SK-N-MC (cell line): ENCODE data around the gene SCGB1A1.

Experiments used
- DNase-seq: peaks from one replicate; pipeline ENCODE4 v3.0.0-alpha.2; 2011; ENCODE audit warnings: low read depth, low spot score
- H3K27ac ChIP-seq: fragments of 200-600 bp; sonication (generic); 2 replicates; pipeline ENCODE4 v1.5.1; 2016; ENCODE audit warnings: mixed run types
- H3K36me3 ChIP-seq: fragments of 200-600 bp; sonication (generic); 2 replicates; pipeline ENCODE4 v1.6.1; 2017; ENCODE audit warnings: antibody characterized with exemption, low read length, mixed read lengths; ENCODE audit not compliant: insufficient read depth
- H3K4me3 ChIP-seq: fragments of 200-600 bp; sonication (generic); 2 replicates; pipeline ENCODE4 v1.5.1; 2016
- H3K9ac ChIP-seq: fragments of 200-600 bp; sonication (generic); 2 replicates; pipeline ENCODE4 v1.8.0; 2017; ENCODE audit warnings: mixed run types, mixed read lengths; ENCODE audit not compliant: insufficient read length
- H3K9me3 ChIP-seq: fragments of 200-600 bp; sonication (generic); 2 replicates; pipeline ENCODE4 v1.6.1; 2017; ENCODE audit warnings: low read depth, mild to moderate bottlenecking, antibody characterized with exemption, low read length, moderate library complexity, mixed read lengths
- EZH2 ChIP-seq: fragments of 200-600 bp; sonication (generic); IDR thresholded peaks from one replicate; pipeline ENCODE4 v1.6.1; 2017; ENCODE audit warnings: antibody characterized with exemption
- FOXP2 ChIP-seq: optimal IDR thresholded peaks from 2 replicates; pipeline ENCODE3; 2011; ENCODE audit warnings: mild to moderate bottlenecking, moderate library complexity; ENCODE audit not compliant: insufficient read depth; ENCODE audit errors: extremely low read length, control extremely low read depth
- POLR2AphosphoS5 ChIP-seq: IDR thresholded peaks from 2 replicates; pipeline ENCODE4 v1.6.1; 2012; ENCODE audit warnings: mild to moderate bottlenecking, low read depth, low read length, borderline replicate concordance

SCGB1A1 gene

DNA sequence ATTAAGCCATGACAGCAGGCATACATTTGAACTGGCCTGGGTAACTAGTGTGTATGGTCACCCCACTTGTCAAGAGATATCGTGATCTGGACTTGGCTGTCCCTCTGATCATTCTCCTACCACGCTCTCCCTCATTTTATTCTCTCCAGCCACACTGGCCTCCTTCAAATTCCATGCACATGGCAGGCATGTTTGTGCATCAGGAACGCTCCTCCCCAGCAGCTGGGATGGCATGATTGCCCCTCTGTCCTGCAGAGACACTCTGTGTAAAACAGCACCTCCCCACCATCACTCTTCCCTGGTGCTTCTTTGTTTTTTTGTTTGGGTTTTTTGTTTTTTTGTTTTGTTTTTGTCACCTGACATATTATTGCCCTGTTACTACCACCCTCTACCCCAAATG is 31.5 kb upstream of the SCGB1A1 start:
- Histone ChIP-seq H3K9ac (no peak overlapping the region), H3K9me3 (no peaks in the 10 kb centered on the region), H3K27ac (no peak overlapping the region), H3K4me3 (no peak overlapping the region), H3K36me3 (no peaks in the 10 kb centered on the region)
- no peak for DNase-seq
- TF ChIP-seq EZH2, result no peak
- TF ChIP-seq FOXP2, result no peak
- TF ChIP-seq POLR2AphosphoS5, result no peak

DNA sequence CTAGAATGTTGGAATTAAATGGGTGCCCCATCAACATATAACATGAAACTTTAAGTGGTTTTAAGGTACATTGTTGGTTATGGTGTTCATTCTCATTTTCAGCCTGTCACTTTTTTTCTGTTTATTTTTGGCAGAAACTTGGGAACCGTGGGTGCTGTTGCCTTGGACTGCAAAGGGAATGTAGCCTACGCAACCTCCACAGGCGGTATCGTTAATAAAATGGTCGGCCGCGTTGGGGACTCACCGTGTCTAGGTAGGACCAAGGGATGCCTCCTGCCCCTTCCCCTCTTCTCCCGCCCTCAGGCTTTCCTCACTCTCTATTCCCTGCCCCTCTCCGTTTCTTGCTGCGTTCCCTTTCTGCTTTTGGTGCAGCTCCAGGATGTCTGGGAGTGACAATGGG is 29.8 kb upstream of the SCGB1A1 start:
- Histone ChIP-seq H3K4me3 (no peak overlapping the region), H3K9ac (no peak overlapping the region), H3K27ac (no peak overlapping the region), H3K9me3 (no peaks in the 10 kb centered on the region), H3K36me3 (no peaks in the 10 kb centered on the region)
- no peak for DNase-seq
- TF ChIP-seq POLR2AphosphoS5 (no peak), FOXP2 (no peak), EZH2 (no peak)

DNA sequence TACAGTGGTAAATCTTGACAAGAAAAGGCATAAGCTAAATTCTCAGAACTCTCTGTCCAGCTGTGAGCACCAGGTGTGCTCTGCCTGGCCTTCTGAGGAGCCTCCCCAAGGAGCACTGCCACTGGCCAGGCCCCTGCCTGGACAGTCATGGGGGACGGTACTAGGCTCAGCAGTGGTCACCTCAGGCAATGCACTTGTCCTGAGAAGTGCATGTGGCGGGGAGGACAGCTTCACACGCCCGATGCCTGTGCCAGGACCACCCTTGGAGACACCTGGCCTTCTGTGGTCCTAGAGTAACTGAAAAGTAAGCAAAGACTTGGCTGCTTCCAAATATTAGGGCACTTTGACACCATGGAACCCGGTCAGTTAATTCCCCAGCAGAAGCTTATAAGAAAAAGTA is 28.6 kb upstream of the SCGB1A1 start:
- Histone ChIP-seq H3K4me3 (no peak overlapping the region), H3K9me3 (no peaks in the 10 kb centered on the region), H3K36me3 (no peaks in the 10 kb centered on the region), H3K9ac (no peak overlapping the region), H3K27ac (no peak overlapping the region)
- TF ChIP-seq EZH2 (no peak), FOXP2 (no peak), POLR2AphosphoS5 (no peak)
- DNase-seq, result no peak

DNA sequence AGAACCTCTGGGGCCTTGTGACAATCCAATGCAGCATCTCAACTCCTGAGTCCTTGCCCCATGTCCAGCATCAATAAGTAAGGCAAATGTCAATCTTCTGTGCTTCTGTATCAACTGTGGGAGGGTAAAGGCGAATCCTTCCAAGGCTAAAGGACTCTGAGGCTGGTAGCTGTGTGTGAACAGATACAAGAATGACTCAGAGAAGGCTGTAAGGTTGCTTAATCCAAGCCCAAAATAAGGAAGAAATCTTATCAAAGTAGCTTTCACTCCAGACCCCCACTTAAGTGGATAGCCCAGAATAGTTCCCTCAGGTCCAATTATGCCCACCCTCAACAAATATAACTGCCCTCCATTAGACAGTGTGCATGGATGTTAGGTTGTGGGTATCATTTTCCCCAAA is 28.1 kb upstream of the SCGB1A1 start:
- no peak for DNase-seq
- Histone ChIP-seq H3K4me3 (no peak overlapping the region), H3K36me3 (no peaks in the 10 kb centered on the region), H3K9ac (no peak overlapping the region), H3K9me3 (no peaks in the 10 kb centered on the region), H3K27ac (no peak overlapping the region)
- TF ChIP-seq POLR2AphosphoS5 (no peak), FOXP2 (no peak), EZH2 (no peak)

DNA sequence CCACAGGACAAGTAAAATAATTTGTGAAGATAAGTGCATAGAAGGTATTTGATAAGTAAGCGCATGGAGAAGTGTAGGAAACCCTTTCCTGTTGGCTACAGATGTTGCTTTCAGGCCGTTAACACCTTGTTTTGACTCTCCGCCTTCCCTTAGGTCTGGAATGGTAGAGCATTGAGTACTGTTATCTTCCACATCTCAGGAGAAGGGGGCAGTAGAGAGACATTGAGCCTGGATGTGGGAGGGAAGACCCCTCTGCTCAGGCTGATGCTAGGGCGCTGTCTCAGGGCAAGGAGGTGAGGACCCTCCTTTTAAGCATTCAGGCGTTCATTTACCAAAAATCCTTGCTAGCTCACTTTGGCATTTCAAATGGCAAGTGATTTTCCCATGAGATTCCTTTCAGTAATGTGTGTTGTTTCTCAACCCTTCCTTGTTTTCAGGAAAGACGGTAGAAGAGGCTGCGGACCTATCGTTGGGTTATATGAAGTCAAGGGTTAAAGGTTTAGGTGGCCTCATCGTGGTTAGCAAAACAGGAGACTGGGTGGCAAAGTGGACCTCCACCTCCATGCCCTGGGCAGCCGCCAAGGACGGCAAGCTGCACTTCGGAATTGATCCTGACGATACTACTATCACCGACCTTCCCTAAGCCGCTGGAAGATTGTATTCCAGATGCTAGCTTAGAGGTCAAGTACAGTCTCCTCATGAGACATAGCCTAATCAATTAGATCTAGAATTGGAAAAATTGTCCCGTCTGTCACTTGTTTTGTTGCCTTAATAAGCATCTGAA is 27.0 kb upstream of the SCGB1A1 start:
- Histone ChIP-seq H3K9ac (no peak overlapping the region), H3K36me3 (no peaks in the 10 kb centered on the region), H3K9me3 (no peaks in the 10 kb centered on the region), H3K4me3 (no peak overlapping the region), H3K27ac (no peak overlapping the region)
- no peak for TF ChIP-seq EZH2
- no peak for TF ChIP-seq FOXP2
- TF ChIP-seq POLR2AphosphoS5, result no peak
- DNase-seq, result no peak

DNA sequence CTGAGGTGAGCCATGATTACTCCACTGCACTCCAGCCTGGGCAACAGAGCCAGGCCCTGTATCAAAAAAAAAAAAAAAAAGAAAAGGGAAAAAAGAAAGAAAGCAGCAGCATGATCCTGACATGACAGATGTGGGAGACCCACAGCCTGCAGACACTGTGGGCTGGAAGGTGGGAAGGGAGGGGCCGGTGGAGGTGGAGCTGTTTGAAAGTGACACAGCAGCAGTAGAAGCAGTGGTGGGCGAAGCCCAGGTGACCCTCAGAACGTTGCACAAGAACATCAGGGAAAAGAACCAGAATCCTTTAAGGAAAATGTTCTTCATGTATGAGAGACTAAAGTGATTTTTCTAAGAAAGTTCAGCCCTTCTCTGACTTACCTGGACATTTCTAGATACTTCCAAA is 26.3 kb upstream of the SCGB1A1 start:
- Histone ChIP-seq H3K36me3 (no peaks in the 10 kb centered on the region), H3K9me3 (no peaks in the 10 kb centered on the region), H3K9ac (no peak overlapping the region), H3K4me3 (no peak overlapping the region), H3K27ac (no peak overlapping the region)
- no peak for TF ChIP-seq POLR2AphosphoS5
- TF ChIP-seq EZH2, result no peak
- TF ChIP-seq FOXP2, result no peak
- no peak for DNase-seq

DNA sequence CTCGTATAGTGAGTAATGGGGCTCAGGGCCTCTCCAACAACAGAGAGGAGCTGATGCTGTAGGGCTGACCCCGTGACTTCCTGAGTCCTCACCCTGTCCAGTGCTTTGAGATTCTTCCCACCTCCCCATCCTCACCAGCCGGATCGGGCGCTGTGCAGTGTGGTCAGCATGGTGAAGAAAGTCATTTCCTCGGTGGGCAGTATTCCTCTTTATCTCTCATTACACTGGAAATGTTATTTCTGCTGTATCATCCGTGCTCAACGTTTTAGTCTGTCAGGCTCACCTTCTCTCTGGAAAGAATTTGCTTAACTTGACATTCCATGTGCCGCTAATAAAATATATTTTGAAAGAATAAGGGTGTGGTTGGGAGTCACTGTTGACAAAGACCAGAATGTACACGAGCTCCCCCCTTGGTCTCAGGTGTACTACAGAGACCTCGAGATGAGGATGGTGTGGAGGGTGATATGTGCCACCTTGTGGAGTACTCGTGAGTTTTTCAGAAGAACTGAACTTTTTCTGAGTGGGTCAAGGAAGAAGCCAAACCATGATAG is 25.7 kb upstream of the SCGB1A1 start:
- Histone ChIP-seq H3K36me3 (no peaks in the 10 kb centered on the region), H3K4me3 (no peak overlapping the region), H3K9ac (no peak overlapping the region), H3K27ac (no peak overlapping the region), H3K9me3 (no peaks in the 10 kb centered on the region)
- TF ChIP-seq FOXP2, result no peak
- no peak for DNase-seq

DNA sequence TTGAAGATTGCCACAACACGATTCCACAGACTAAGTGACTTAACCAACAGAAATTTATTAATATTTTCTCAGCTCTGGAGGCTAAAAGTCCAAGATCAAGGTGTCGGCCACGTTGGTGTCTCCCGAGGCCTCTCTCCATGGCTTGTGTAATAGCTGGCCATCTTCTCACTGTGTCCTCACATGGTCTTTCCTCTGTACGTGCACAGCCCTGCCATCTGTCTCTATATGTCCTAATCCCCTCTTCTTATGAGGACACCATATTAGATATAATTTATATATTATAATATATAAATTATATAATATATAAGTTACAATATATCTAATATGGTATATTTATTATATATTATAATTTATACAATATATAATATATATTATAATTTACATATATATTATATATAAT is 25.1 kb upstream of the SCGB1A1 start:
- TF ChIP-seq EZH2 (no peak), FOXP2 (no peak), POLR2AphosphoS5 (no peak)
- Histone ChIP-seq H3K9me3 (no peaks in the 10 kb centered on the region), H3K9ac (no peak overlapping the region), H3K36me3 (no peaks in the 10 kb centered on the region), H3K27ac (no peak overlapping the region), H3K4me3 (no peak overlapping the region)
- DNase-seq, result no peak

DNA sequence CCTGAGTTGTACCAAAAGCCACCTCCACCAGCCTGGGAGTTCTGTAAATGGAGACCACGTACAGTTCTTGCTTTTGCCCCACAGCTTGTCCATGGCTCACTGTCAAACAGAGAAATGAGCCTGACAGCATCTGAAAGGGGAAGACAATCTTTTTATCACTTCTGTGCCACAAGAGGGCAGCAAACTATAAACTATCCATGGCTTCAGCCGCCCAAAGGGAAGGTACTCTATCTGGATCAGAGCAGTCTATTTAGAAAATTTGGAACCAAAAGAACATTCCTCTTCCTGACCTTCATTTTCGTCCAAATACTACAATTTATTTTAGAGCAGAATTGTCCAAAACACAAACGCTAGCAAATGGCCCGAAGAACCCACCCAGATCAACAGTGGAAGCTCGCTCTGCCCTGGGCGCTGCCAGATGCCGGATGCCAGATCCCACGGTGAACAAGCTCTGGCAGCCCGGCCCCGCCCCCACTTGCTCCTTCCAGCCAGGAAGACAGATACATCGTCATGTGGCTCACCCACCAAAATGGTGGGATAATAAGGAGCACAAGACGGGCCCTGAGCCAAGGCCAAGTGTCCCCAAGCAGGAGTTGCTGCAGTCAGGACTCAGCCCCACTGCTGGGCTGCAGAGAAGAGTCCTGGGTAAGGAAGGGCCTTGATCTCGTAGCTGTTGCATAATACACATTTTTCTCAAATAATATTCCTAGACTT is 23.9 kb upstream of the SCGB1A1 start:
- TF ChIP-seq EZH2 (no peak), FOXP2 (no peak), POLR2AphosphoS5 (no peak)

More for the DNA sequence above, 23.9 kb upstream of the SCGB1A1 start:
- peak; percentile 65 for DNase-seq
- no peak overlapping the region for H3K9ac ChIP-seq
- peak overlapping the region; percentile 78 for H3K4me3 ChIP-seq
- 0 out of 2 replicates have a peak overlapping the region, but pooled peaks have one; percentile 31 for H3K27ac ChIP-seq
- H3K9me3 ChIP-seq, result no peaks in the 10 kb centered on the region
- H3K36me3 ChIP-seq, result no peaks in the 10 kb centered on the region
